Prostate gland (tissue), 2 donors: ENCODE data around the gene CLIC5. TPM values are rescaled to one million over a fixed set of nuclear protein-coding genes. Genes with fewer than 3 reads are reported as not detected.

Experiments
- DNase-seq: peaks from one replicate; pipeline ENCODE4 v3.0.0-alpha.2; 2019; ENCODE audit warnings: low spot score
- H3K27ac ChIP-seq, 2 donors: fragments of 200-600 bp; sonication (generic); 2 replicates each; pipeline ENCODE4 v1.5.1; 2017 to 2019
- H3K27me3 ChIP-seq: fragments of 200-600 bp; sonication (generic); replicated peaks from 2 replicates; pipeline ENCODE4 v1.5.1; 2019; ENCODE audit not compliant: insufficient read depth
- H3K36me3 ChIP-seq, 2 donors: fragments of 200-600 bp; sonication (generic); 1 replicate in 1 of 2; 2 replicates in 1 of 2; pipeline versions ENCODE4 v1.5.1 to v1.8.1; 2017 to 2019
- H3K4me1 ChIP-seq: fragments of 200-600 bp; sonication (generic); replicated peaks from 2 replicates; pipeline ENCODE4 v1.5.1; 2019
- H3K4me3 ChIP-seq, 2 donors: fragments of 200-600 bp; sonication (generic); 2 replicates each; pipeline ENCODE4 v1.5.1; 2017 to 2019
- H3K9me3 ChIP-seq: fragments of 200-600 bp; sonication (generic); 2 replicates; pipeline ENCODE4 v1.5.1; 2017
- CTCF ChIP-seq, 4 experiments: fragments of 200-600 bp in 2 of 4; fragments of 450-650 bp in 2 of 4; sonication (generic) in 2 of 4; IDR thresholded peaks; 1 replicate in 3 of 4; 2 replicates in 1 of 4; pipeline ENCODE4 v1.5.1; 2016 to 2019; ENCODE audit warnings: antibody characterized with exemption in 4 of 4, mild to moderate bottlenecking in 2 of 4, moderate library complexity in 2 of 4
- POLR2A ChIP-seq: fragments of 450-650 bp; IDR thresholded peaks from one replicate; pipeline ENCODE4 v1.6.1; 2016; ENCODE audit warnings: antibody characterized with exemption, mild to moderate bottlenecking
- POLR2AphosphoS5 ChIP-seq: sonication (generic); formaldehyde crosslinking; IDR thresholded peaks from one replicate; pipeline ENCODE4 v1.6.1; 2017; ENCODE audit warnings: antibody characterized with exemption
- WGBS: methylation state at CpG from one replicate; pipeline ENCODE4 v1.1.5; 2018; 5-methylcytosine and 5-hydroxymethylcytosine counted together
- intact Hi-C: fragments of 100-400 bp; cut with DNase I; formaldehyde crosslinking; loops from one replicate; pipeline ENCODE4 v1.14.2; 2022
- total RNA-seq, 2 donors: library from RNA; depleted of rRNA; stranded (reverse); fragments of >200 nt; gene quantifications; one replicate each; pipeline ENCODE4 v1.1.0, GENCODE V29; 2016

CLIC5 gene
- total RNA-seq, 2 donors from 2014 or later, result 3.2 to 4.5 TPM

GRCh38 chr6:45979311-45979710 is 36.3 kb downstream of the CLIC5 start:
- Histone ChIP-seq H3K36me3 (no peaks in the 10 kb centered on the region), H3K27me3 (no peaks in the 10 kb centered on the region), H3K4me1 (no peaks in the 10 kb centered on the region), H3K9me3 (no peaks in the 10 kb centered on the region), H3K4me3 (no peak overlapping the region), H3K27ac (no peak overlapping the region)
- DNase-seq, result no peak
- no peak for TF ChIP-seq CTCF (IDR thresholded peaks at IDR 0.05)
- no peak for TF ChIP-seq POLR2A
- TF ChIP-seq POLR2AphosphoS5, result no peak
- 75% methylated on average over 2 of the region's 2 CpGs for WGBS
- intact Hi-C loops, result no loop called here

- H3K36me3 ChIP-seq, result no peaks in the 10 kb centered on the region
- intact Hi-C loops, result no loop called here
- no peaks in the 10 kb centered on the region for H3K9me3 ChIP-seq
- no peaks in the 10 kb centered on the region for H3K4me1 ChIP-seq
- no peaks in the 10 kb centered on the region for H3K27me3 ChIP-seq
- no peak overlapping the region for H3K4me3 ChIP-seq
- no peak for DNase-seq
- TF ChIP-seq CTCF (IDR thresholded peaks at IDR 0.05) (no peak), POLR2AphosphoS5 (no peak), POLR2A (no peak)
- H3K27ac ChIP-seq, result no peak overlapping the region
Measured at GRCh38 chr6:45974596-45974995, 41.1 kb downstream of the CLIC5 start.

- H3K9me3 ChIP-seq, result no peaks in the 10 kb centered on the region
Measured at GRCh38 chr6:45972795-45973503, 42.7 kb downstream of the CLIC5 start.

GRCh38 chr6:45971287-45971686 is 44.4 kb downstream of the CLIC5 start:
- H3K36me3 ChIP-seq, result no peaks in the 10 kb centered on the region
- no peak overlapping the region for H3K27ac ChIP-seq
- H3K9me3 ChIP-seq, result no peaks in the 10 kb centered on the region
- no peaks in the 10 kb centered on the region for H3K4me1 ChIP-seq
- TF ChIP-seq POLR2AphosphoS5 (no peak), CTCF (IDR thresholded peaks at IDR 0.05) (no peak), POLR2A (no peak)
- H3K4me3 ChIP-seq, result no peak overlapping the region
- intact Hi-C loops, result no loop called here
- no peak for DNase-seq
- H3K27me3 ChIP-seq, result no peaks in the 10 kb centered on the region
- WGBS, result 92% methylated on average over 6 of the region's 6 CpGs

More at GRCh38 chr6:45972795-45973503, 42.7 kb downstream of the CLIC5 start:
- intact Hi-C loops, result no loop called here
- H3K27ac ChIP-seq, result no peak overlapping the region
- no peak overlapping the region for H3K4me3 ChIP-seq
- no peak for DNase-seq
- H3K27me3 ChIP-seq, result no peaks in the 10 kb centered on the region
- H3K4me1 ChIP-seq, result no peaks in the 10 kb centered on the region
- no peaks in the 10 kb centered on the region for H3K36me3 ChIP-seq
- TF ChIP-seq POLR2A (no peak), POLR2AphosphoS5 (no peak), CTCF (IDR thresholded peaks at IDR 0.05) (no peak)
- 76% methylated on average over 4 of the region's 4 CpGs for WGBS

GRCh38 chr6:45970326-45970725 is 45.3 kb downstream of the CLIC5 start:
- no peak overlapping the region for H3K4me3 ChIP-seq
- H3K9me3 ChIP-seq, result no peaks in the 10 kb centered on the region
- 10% methylated on average over 2 of the region's 2 CpGs for WGBS
- DNase-seq, result no peak
- intact Hi-C loops, result no loop called here
- TF ChIP-seq POLR2A (no peak), CTCF (IDR thresholded peaks at IDR 0.05) (no peak), POLR2AphosphoS5 (no peak)
- H3K4me1 ChIP-seq, result no peaks in the 10 kb centered on the region
- no peak overlapping the region for H3K27ac ChIP-seq
- no peaks in the 10 kb centered on the region for H3K36me3 ChIP-seq
- H3K27me3 ChIP-seq, result no peaks in the 10 kb centered on the region
